ENCODE measurements around the gene DOCK10. TPM values are rescaled to one million over a fixed set of nuclear protein-coding genes. Genes with fewer than 3 reads are reported as not detected.

DOCK10 gene
- total RNA-seq, 1 experiment from 2014 or later: 0.15 TPM

GRCh38 chr2:224837066-224837465 is 205.2 kb downstream of the DOCK10 start:
- no peak overlapping the region for H3K4me3 ChIP-seq (ENCODE audit: low read length)
- H3K36me3 ChIP-seq (ENCODE audit: insufficient read depth, low read length): no peaks in the 10 kb centered on the region
- DNase-seq: no peak
- H3K9ac ChIP-seq (ENCODE audit: low read length): no peak overlapping the region
- no peaks in the 10 kb centered on the region for H4K20me1 ChIP-seq (ENCODE audit: insufficient read depth, low read depth, low read length)
- no peaks in the 10 kb centered on the region for H3K79me2 ChIP-seq (ENCODE audit: low read length)
- no peaks in the 10 kb centered on the region for H3K9me2 ChIP-seq (replicated peaks; ENCODE audit: insufficient read depth, low read length)
- H3K9me3 ChIP-seq (ENCODE audit: low read length): no peaks in the 10 kb centered on the region
- no peaks in the 10 kb centered on the region for H3K27me3 ChIP-seq (ENCODE audit: low read length)
- H2AFZ ChIP-seq (ENCODE audit: low read length): no peak overlapping the region
- no peaks in the 10 kb centered on the region for H3K4me1 ChIP-seq (ENCODE audit: low read length)
- no peak overlapping the region for H3K4me2 ChIP-seq (ENCODE audit: low read depth, low read length, poor library complexity, severe bottlenecking)
- H3K27ac ChIP-seq (ENCODE audit: low read length): no peak overlapping the region

DNA sequence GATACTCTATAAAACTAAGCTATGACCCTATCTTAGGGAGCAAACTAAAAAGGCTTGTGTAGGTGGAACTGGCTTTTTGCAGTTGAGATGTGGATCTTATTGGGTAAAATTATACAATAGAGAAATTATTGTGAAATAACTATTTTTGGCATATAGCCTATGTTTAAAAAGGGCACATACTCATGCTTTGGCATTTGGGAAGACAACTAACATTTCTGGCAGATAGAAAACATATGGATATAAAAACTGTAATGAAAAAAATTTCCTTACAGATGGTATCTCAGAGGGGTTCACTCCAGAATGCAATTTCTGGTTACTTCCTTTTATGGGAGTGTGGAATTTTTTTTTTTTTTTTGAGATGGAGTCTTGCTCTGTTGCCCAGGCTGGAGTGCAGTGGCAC is 206.0 kb downstream of the DOCK10 start:
- Histone ChIP-seq H3K27me3 (ENCODE audit: low read length) (no peaks in the 10 kb centered on the region), H3K79me2 (ENCODE audit: low read length) (no peaks in the 10 kb centered on the region), H3K4me3 (ENCODE audit: low read length) (no peak overlapping the region), H3K9me3 (ENCODE audit: low read length) (no peaks in the 10 kb centered on the region), H4K20me1 (ENCODE audit: insufficient read depth, low read depth, low read length) (no peaks in the 10 kb centered on the region), H3K27ac (ENCODE audit: low read length) (no peak overlapping the region), H3K4me1 (ENCODE audit: low read length) (no peaks in the 10 kb centered on the region), H3K9me2 (replicated peaks; ENCODE audit: insufficient read depth, low read length) (no peaks in the 10 kb centered on the region), H2AFZ (ENCODE audit: low read length) (no peak overlapping the region), H3K9ac (ENCODE audit: low read length) (no peak overlapping the region), H3K4me2 (ENCODE audit: low read depth, low read length, poor library complexity, severe bottlenecking) (no peak overlapping the region), H3K36me3 (ENCODE audit: insufficient read depth, low read length) (no peaks in the 10 kb centered on the region)
- DNase-seq: no peak

DNA sequence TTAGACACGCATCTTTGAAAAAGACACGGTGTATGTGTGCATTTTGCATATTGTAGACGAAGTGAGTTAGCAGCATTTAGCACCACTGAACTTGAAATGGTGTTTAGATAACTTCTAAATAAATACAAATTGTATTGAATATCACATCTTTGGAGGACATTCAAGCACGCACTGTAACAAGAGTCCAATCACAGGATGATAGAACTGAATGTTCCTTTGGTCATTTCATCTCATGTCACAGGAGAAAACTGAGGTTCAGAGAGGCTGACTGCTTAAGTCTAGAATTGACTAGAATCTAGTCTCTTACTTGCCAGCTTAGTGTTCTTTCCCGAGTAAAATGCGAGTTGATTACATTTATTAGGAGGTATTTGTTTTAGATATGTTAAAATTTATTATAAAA is 206.9 kb downstream of the DOCK10 start:
- Histone ChIP-seq H3K79me2 (ENCODE audit: low read length) (no peaks in the 10 kb centered on the region), H3K9me2 (replicated peaks; ENCODE audit: insufficient read depth, low read length) (no peaks in the 10 kb centered on the region), H3K4me2 (ENCODE audit: low read depth, low read length, poor library complexity, severe bottlenecking) (no peak overlapping the region), H2AFZ (ENCODE audit: low read length) (no peak overlapping the region), H3K4me3 (ENCODE audit: low read length) (no peak overlapping the region), H3K36me3 (ENCODE audit: insufficient read depth, low read length) (no peaks in the 10 kb centered on the region), H3K9me3 (ENCODE audit: low read length) (no peaks in the 10 kb centered on the region), H4K20me1 (ENCODE audit: insufficient read depth, low read depth, low read length) (no peaks in the 10 kb centered on the region), H3K27ac (ENCODE audit: low read length) (no peak overlapping the region), H3K27me3 (ENCODE audit: low read length) (no peaks in the 10 kb centered on the region), H3K9ac (ENCODE audit: low read length) (no peak overlapping the region), H3K4me1 (ENCODE audit: low read length) (no peaks in the 10 kb centered on the region)
- DNase-seq: no peak

DNA sequence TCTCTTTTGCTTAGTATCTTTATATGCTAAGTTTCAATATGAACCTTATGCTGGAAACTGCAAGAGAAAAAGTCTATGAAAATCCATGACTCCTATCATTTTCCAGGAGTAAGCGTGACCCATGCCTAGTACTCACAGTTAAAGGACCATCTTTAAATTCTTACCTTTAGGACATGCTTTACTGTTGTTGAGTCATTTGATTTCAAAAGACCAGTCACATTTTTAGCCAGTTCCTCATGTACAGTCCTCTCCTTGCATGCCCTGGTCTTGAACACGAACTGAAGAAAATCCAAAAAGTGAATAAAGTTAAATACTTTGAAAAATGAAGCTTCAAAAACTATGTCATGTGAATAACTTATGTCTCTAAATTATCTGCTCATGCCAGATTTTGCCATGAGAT is 208.3 kb downstream of the DOCK10 start:
- H3K9me3 ChIP-seq (ENCODE audit: low read length): no peaks in the 10 kb centered on the region
- no peak overlapping the region for H2AFZ ChIP-seq (ENCODE audit: low read length)
- no peaks in the 10 kb centered on the region for H4K20me1 ChIP-seq (ENCODE audit: insufficient read depth, low read depth, low read length)
- no peak overlapping the region for H3K4me3 ChIP-seq (ENCODE audit: low read length)
- no peak overlapping the region for H3K4me2 ChIP-seq (ENCODE audit: low read depth, low read length, poor library complexity, severe bottlenecking)
- no peaks in the 10 kb centered on the region for H3K79me2 ChIP-seq (ENCODE audit: low read length)
- no peak for DNase-seq
- H3K27ac ChIP-seq (ENCODE audit: low read length): no peak overlapping the region
- H3K27me3 ChIP-seq (ENCODE audit: low read length): no peaks in the 10 kb centered on the region
- H3K9me2 ChIP-seq (replicated peaks; ENCODE audit: insufficient read depth, low read length): no peaks in the 10 kb centered on the region
- no peaks in the 10 kb centered on the region for H3K4me1 ChIP-seq (ENCODE audit: low read length)
- H3K9ac ChIP-seq (ENCODE audit: low read length): no peak overlapping the region
- no peaks in the 10 kb centered on the region for H3K36me3 ChIP-seq (ENCODE audit: insufficient read depth, low read length)

GRCh38 chr2:224832207-224832606 is 210.1 kb downstream of the DOCK10 start:
- DNase-seq: no peak
- no peaks in the 10 kb centered on the region for H3K9me2 ChIP-seq (replicated peaks; ENCODE audit: insufficient read depth, low read length)
- no peaks in the 10 kb centered on the region for H3K36me3 ChIP-seq (ENCODE audit: insufficient read depth, low read length)
- no peak overlapping the region for H3K4me3 ChIP-seq (ENCODE audit: low read length)
- H3K9ac ChIP-seq (ENCODE audit: low read length): no peak overlapping the region
- H3K4me1 ChIP-seq (ENCODE audit: low read length): no peaks in the 10 kb centered on the region
- no peak overlapping the region for H3K4me2 ChIP-seq (ENCODE audit: low read depth, low read length, poor library complexity, severe bottlenecking)
- H3K27ac ChIP-seq (ENCODE audit: low read length): no peak overlapping the region
- H3K9me3 ChIP-seq (ENCODE audit: low read length): no peaks in the 10 kb centered on the region
- no peaks in the 10 kb centered on the region for H3K79me2 ChIP-seq (ENCODE audit: low read length)
- H3K27me3 ChIP-seq (ENCODE audit: low read length): no peaks in the 10 kb centered on the region
- H2AFZ ChIP-seq (ENCODE audit: low read length): no peak overlapping the region
- no peaks in the 10 kb centered on the region for H4K20me1 ChIP-seq (ENCODE audit: insufficient read depth, low read depth, low read length)

DNA sequence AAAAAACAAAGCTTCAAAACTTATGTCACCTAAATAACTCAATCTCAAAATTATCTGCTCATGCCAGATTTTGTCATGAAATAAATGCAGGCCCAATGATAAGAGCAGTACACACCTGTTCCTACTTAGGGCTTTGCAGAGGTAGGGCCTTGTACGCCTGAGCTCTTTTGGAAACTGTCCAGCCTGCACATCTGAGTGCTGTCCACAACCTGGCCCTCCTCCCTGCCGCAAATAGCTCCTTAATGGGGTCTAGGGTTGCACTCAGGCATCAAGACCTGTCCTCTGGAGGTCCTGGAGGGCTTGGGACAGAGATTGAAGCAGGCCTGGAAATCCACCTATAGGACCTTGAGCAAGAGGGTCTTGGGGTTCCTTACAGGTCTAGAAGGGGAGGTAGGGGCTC is 210.7 kb downstream of the DOCK10 start:
- Histone ChIP-seq H3K36me3 (ENCODE audit: insufficient read depth, low read length) (no peaks in the 10 kb centered on the region), H3K4me2 (ENCODE audit: low read depth, low read length, poor library complexity, severe bottlenecking) (no peak overlapping the region)
- DNase-seq: no peak

GRCh38 chr2:224820283-224820991 is 221.8 kb downstream of the DOCK10 start:
- Histone ChIP-seq H3K4me3 (ENCODE audit: low read length) (no peak overlapping the region), H3K4me1 (ENCODE audit: low read length) (no peaks in the 10 kb centered on the region), H3K36me3 (ENCODE audit: insufficient read depth, low read length) (no peaks in the 10 kb centered on the region), H2AFZ (ENCODE audit: low read length) (no peak overlapping the region), H3K79me2 (ENCODE audit: low read length) (no peaks in the 10 kb centered on the region), H3K9me2 (replicated peaks; ENCODE audit: insufficient read depth, low read length) (no peaks in the 10 kb centered on the region), H3K27me3 (ENCODE audit: low read length) (no peaks in the 10 kb centered on the region), H3K9ac (ENCODE audit: low read length) (no peak overlapping the region), H3K27ac (ENCODE audit: low read length) (no peak overlapping the region), H3K9me3 (ENCODE audit: low read length) (no peaks in the 10 kb centered on the region), H3K4me2 (ENCODE audit: low read depth, low read length, poor library complexity, severe bottlenecking) (no peak overlapping the region), H4K20me1 (ENCODE audit: insufficient read depth, low read depth, low read length) (no peaks in the 10 kb centered on the region)
- no peak for DNase-seq

More for the DNA sequence above, 210.7 kb downstream of the DOCK10 start:
- Histone ChIP-seq H3K79me2 (ENCODE audit: low read length) (no peaks in the 10 kb centered on the region), H4K20me1 (ENCODE audit: insufficient read depth, low read depth, low read length) (no peaks in the 10 kb centered on the region), H3K27ac (ENCODE audit: low read length) (no peak overlapping the region), H3K9ac (ENCODE audit: low read length) (no peak overlapping the region), H3K4me1 (ENCODE audit: low read length) (no peaks in the 10 kb centered on the region), H3K9me2 (replicated peaks; ENCODE audit: insufficient read depth, low read length) (no peaks in the 10 kb centered on the region), H3K27me3 (ENCODE audit: low read length) (no peaks in the 10 kb centered on the region), H3K9me3 (ENCODE audit: low read length) (no peaks in the 10 kb centered on the region), H2AFZ (ENCODE audit: low read length) (no peak overlapping the region), H3K4me3 (ENCODE audit: low read length) (no peak overlapping the region)

DNA sequence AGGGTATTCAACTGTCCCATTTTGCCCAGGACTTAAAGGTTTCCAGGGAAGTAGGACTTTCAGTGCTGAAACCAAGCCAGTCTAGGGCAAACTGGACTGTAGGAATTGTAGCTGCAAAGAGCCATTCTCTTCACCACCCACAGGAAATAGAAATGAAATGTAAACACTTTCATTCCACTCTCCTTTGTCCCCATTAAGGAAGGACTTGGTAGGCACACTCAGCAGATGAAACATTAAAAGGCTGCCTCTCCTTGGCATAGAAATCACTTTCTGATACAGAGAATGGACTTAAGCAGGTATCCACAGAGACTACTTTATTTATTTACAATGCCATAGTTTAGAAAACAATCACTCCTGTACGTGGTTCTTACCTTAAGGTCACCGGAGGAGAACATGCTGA is 223.2 kb downstream of the DOCK10 start:
- H3K27ac ChIP-seq (ENCODE audit: low read length): no peak overlapping the region
- H4K20me1 ChIP-seq (ENCODE audit: insufficient read depth, low read depth, low read length): no peaks in the 10 kb centered on the region
- no peaks in the 10 kb centered on the region for H3K36me3 ChIP-seq (ENCODE audit: insufficient read depth, low read length)
- no peaks in the 10 kb centered on the region for H3K9me2 ChIP-seq (replicated peaks; ENCODE audit: insufficient read depth, low read length)
- no peaks in the 10 kb centered on the region for H3K4me1 ChIP-seq (ENCODE audit: low read length)
- DNase-seq: no peak
- H3K27me3 ChIP-seq (ENCODE audit: low read length): no peaks in the 10 kb centered on the region
- H3K4me3 ChIP-seq (ENCODE audit: low read length): no peak overlapping the region
- H2AFZ ChIP-seq (ENCODE audit: low read length): no peak overlapping the region
- H3K79me2 ChIP-seq (ENCODE audit: low read length): no peaks in the 10 kb centered on the region
- no peak overlapping the region for H3K9ac ChIP-seq (ENCODE audit: low read length)
- H3K9me3 ChIP-seq (ENCODE audit: low read length): no peaks in the 10 kb centered on the region
- no peak overlapping the region for H3K4me2 ChIP-seq (ENCODE audit: low read depth, low read length, poor library complexity, severe bottlenecking)

All from Karpas-422 (cell line).